HG02970 (cell line): Measurements from ENCODE around the gene C19orf12.
A peak's percentile ranks its signal among the peaks of the same experiment; 100 is the strongest.

Source experiments
- ATAC-seq: cut with Tn5 transposase; IDR thresholded peaks from one replicate; pipeline ENCODE4 v1.9.1; 2021; ENCODE audit warnings: mild to moderate bottlenecking, moderate library complexity, moderate number of reproducible peaks; ENCODE audit not compliant: unreplicated experiment, low FRiP score

C19orf12 gene

GRCh38 chr19:29699861-29700260 lies 15.2 kb downstream of the C19orf12 start:
- ATAC-seq, result no peak

GRCh38 chr19:29697523-29698261 lies 17.4 kb downstream of the C19orf12 start:
- ATAC-seq, result no peak

GRCh38 chr19:29696565-29696846 lies 18.6 kb downstream of the C19orf12 start:
- ATAC-seq, result no peak

GRCh38 chr19:29695765-29696564 lies 19.1 kb downstream of the C19orf12 start:
- no peak for ATAC-seq

GRCh38 chr19:29694669-29695627 lies 20.1 kb downstream of the C19orf12 start:
- peak; percentile 53 for ATAC-seq

GRCh38 chr19:29694161-29694560 lies 20.9 kb downstream of the C19orf12 start:
- no peak for ATAC-seq

- ATAC-seq, result no peak
Measured at GRCh38 chr19:29690842-29691241, 24.2 kb downstream of the C19orf12 start.

- no peak for ATAC-seq
Measured at GRCh38 chr19:29687897-29688728, 26.9 kb downstream of the C19orf12 start.

GRCh38 chr19:29687244-29687896 lies 27.7 kb downstream of the C19orf12 start:
- ATAC-seq, result no peak

- ATAC-seq, result no peak
Measured at GRCh38 chr19:29686285-29686805, 28.7 kb downstream of the C19orf12 start.

- no peak for ATAC-seq
Measured at GRCh38 chr19:29685326-29685725, 29.7 kb downstream of the C19orf12 start.

GRCh38 chr19:29683009-29683408 lies 32.1 kb downstream of the C19orf12 start:
- ATAC-seq, result no peak

GRCh38 chr19:29682236-29682895 lies 32.7 kb downstream of the C19orf12 start:
- no peak for ATAC-seq

GRCh38 chr19:29681422-29682235 lies 33.4 kb downstream of the C19orf12 start:
- no peak for ATAC-seq

GRCh38 chr19:29680937-29681336 lies 34.1 kb downstream of the C19orf12 start:
- ATAC-seq, result no peak

- no peak for ATAC-seq
Measured at GRCh38 chr19:29680447-29680846, 34.6 kb downstream of the C19orf12 start.

- ATAC-seq, result no peak
Measured at GRCh38 chr19:29679598-29680210, 35.4 kb downstream of the C19orf12 start.
